Measurements from ENCODE around the gene SLC40A1.

- TF ChIP-seq FOXA2 (IDR thresholded peaks at IDR 0.05): no peak
- TF ChIP-seq, protein P1, sequence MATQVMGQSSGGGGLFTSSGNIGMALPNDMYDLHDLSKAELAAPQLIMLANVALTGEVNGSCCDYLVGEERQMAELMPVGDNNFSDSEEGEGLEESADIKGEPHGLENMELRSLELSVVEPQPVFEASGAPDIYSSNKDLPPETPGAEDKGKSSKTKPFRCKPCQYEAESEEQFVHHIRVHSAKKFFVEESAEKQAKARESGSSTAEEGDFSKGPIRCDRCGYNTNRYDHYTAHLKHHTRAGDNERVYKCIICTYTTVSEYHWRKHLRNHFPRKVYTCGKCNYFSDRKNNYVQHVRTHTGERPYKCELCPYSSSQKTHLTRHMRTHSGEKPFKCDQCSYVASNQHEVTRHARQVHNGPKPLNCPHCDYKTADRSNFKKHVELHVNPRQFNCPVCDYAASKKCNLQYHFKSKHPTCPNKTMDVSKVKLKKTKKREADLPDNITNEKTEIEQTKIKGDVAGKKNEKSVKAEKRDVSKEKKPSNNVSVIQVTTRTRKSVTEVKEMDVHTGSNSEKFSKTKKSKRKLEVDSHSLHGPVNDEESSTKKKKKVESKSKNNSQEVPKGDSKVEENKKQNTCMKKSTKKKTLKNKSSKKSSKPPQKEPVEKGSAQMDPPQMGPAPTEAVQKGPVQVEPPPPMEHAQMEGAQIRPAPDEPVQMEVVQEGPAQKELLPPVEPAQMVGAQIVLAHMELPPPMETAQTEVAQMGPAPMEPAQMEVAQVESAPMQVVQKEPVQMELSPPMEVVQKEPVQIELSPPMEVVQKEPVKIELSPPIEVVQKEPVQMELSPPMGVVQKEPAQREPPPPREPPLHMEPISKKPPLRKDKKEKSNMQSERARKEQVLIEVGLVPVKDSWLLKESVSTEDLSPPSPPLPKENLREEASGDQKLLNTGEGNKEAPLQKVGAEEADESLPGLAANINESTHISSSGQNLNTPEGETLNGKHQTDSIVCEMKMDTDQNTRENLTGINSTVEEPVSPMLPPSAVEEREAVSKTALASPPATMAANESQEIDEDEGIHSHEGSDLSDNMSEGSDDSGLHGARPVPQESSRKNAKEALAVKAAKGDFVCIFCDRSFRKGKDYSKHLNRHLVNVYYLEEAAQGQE (IDR thresholded peaks at IDR 0.05): no peak
- TF ChIP-seq HNF4A (conservative IDR thresholded peaks at IDR 0.05): no peak
- TF ChIP-seq, protein P2, sequence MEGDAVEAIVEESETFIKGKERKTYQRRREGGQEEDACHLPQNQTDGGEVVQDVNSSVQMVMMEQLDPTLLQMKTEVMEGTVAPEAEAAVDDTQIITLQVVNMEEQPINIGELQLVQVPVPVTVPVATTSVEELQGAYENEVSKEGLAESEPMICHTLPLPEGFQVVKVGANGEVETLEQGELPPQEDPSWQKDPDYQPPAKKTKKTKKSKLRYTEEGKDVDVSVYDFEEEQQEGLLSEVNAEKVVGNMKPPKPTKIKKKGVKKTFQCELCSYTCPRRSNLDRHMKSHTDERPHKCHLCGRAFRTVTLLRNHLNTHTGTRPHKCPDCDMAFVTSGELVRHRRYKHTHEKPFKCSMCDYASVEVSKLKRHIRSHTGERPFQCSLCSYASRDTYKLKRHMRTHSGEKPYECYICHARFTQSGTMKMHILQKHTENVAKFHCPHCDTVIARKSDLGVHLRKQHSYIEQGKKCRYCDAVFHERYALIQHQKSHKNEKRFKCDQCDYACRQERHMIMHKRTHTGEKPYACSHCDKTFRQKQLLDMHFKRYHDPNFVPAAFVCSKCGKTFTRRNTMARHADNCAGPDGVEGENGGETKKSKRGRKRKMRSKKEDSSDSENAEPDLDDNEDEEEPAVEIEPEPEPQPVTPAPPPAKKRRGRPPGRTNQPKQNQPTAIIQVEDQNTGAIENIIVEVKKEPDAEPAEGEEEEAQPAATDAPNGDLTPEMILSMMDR (IDR thresholded peaks at IDR 0.05; ENCODE audit: low read depth, low read length, missing input control): no peak
- no peak for TF ChIP-seq RAD21 (IDR thresholded peaks at IDR 0.05)
- TF ChIP-seq, protein P3, sequence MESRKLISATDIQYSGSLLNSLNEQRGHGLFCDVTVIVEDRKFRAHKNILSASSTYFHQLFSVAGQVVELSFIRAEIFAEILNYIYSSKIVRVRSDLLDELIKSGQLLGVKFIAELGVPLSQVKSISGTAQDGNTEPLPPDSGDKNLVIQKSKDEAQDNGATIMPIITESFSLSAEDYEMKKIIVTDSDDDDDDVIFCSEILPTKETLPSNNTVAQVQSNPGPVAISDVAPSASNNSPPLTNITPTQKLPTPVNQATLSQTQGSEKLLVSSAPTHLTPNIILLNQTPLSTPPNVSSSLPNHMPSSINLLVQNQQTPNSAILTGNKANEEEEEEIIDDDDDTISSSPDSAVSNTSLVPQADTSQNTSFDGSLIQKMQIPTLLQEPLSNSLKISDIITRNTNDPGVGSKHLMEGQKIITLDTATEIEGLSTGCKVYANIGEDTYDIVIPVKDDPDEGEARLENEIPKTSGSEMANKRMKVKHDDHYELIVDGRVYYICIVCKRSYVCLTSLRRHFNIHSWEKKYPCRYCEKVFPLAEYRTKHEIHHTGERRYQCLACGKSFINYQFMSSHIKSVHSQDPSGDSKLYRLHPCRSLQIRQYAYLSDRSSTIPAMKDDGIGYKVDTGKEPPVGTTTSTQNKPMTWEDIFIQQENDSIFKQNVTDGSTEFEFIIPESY (IDR thresholded peaks at IDR 0.05): no peak
- no peak for TF ChIP-seq EGR1 (IDR thresholded peaks at IDR 0.05; ENCODE audit: low read depth in 2 of 2)
- TF ChIP-seq, protein P4, sequence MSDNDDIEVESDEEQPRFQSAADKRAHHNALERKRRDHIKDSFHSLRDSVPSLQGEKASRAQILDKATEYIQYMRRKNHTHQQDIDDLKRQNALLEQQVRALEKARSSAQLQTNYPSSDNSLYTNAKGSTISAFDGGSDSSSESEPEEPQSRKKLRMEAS (IDR thresholded peaks at IDR 0.05): no peak
- no peak for TF ChIP-seq JUND (IDR thresholded peaks at IDR 0.05)
- TF ChIP-seq TAF1 (conservative IDR thresholded peaks at IDR 0.05): no peak
Measured at GRCh38 chr2:189551808-189552207, 28.8 kb downstream of the SLC40A1 start.
